Hepatic stellate cell (primary cell): ENCODE data around the gene CCNYL1.

Experiments used
- DNase-seq: peaks from one replicate; pipeline ENCODE4 v3.0.0; 2011; ENCODE audit warnings: low spot score

The CCNYL1 gene

GRCh38 chr2:207791579-207792243, 80.3 kb downstream of the CCNYL1 start:
- no peak for DNase-seq

GRCh38 chr2:207792244-207792785, 80.9 kb downstream of the CCNYL1 start:
- peak; percentile 70 for DNase-seq

GRCh38 chr2:207796585-207797350, 85.3 kb downstream of the CCNYL1 start:
- no peak for DNase-seq

- no peak for DNase-seq
These were observed 89.8 kb downstream of the CCNYL1 start for GRCh38 chr2:207801259-207801658.

- no peak for DNase-seq
These were observed 91.2 kb downstream of the CCNYL1 start for GRCh38 chr2:207802650-207803049.
